Measurements from ENCODE around the gene PTGES2. TPM values are rescaled to one million over a fixed set of nuclear protein-coding genes. Genes with fewer than 3 reads are reported as not detected.
A peak's percentile ranks its signal among the peaks of the same experiment; 100 is the strongest.

PTGES2 gene
- total and polyA plus RNA-seq, 9 of the 15 experiments (the other 6 are each of a cell fraction or from before 2014, with no cell fraction given), result 2.4 to 196 (median 90.1) TPM

- H3K4me3 ChIP-seq, result no peak overlapping the region
- no peaks in the 10 kb centered on the region for H3K27me3 ChIP-seq (ENCODE audit: control insufficient read depth in 2 of 2, insufficient read depth in 2 of 2, low read length in 2 of 2)
- intact Hi-C loops (cut with micrococcal nuclease), result loop anchor here (5.0 kb wide), 1 partner anchor 502 kb away; no protein-coding TSS in a partner anchor
- H2AFZ ChIP-seq (ENCODE audit: low read depth, low read length), result no peak overlapping the region
- ChIA-PET POLR2A (interaction anchor here (0.6 to 12.6 kb wide), 8 partner anchors 6 to 1040 kb away, joined by 3 to 155 read pairs (median 4); partner anchors contain the start of gene BBLN), CTCF (ENCODE audit: low intra/inter-chr PET ratio) (no interaction called here)
- no peak for TF ChIP-seq ZNF316 (IDR thresholded peaks at IDR 0.05)
- TF ChIP-seq KDM5B (IDR thresholded peaks at IDR 0.05; ENCODE audit: insufficient replicate concordance, low read depth, low read length), result no peak
- no peak for TF ChIP-seq ARID4B (CRISPR knock-in tag; IDR thresholded peaks at IDR 0.05)
- no peak for TF ChIP-seq NCOR1 (IDR thresholded peaks at IDR 0.05)
- no peak for TF ChIP-seq POLR3A (IDR thresholded peaks at IDR 0.05; ENCODE audit: borderline replicate concordance, extremely low read depth, insufficient read depth, insufficient read length)
- TF ChIP-seq ZNF512 (tag; IDR thresholded peaks at IDR 0.05), result no peak
- TF ChIP-seq, protein P1, sequence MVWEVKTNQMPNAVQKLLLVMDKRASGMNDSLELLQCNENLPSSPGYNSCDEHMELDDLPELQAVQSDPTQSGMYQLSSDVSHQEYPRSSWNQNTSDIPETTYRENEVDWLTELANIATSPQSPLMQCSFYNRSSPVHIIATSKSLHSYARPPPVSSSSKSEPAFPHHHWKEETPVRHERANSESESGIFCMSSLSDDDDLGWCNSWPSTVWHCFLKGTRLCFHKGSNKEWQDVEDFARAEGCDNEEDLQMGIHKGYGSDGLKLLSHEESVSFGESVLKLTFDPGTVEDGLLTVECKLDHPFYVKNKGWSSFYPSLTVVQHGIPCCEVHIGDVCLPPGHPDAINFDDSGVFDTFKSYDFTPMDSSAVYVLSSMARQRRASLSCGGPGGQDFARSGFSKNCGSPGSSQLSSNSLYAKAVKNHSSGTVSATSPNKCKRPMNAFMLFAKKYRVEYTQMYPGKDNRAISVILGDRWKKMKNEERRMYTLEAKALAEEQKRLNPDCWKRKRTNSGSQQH (CRISPR knock-in tag; IDR thresholded peaks at IDR 0.05), result no peak
- H3K4me2 ChIP-seq (ENCODE audit: insufficient read depth, low read length), result no peak overlapping the region
- no TSS peak for BruUV-seq (replicated peaks)
- no peak overlapping the region for H3K27ac ChIP-seq (ENCODE audit: extremely low read depth, low read depth, low read length)
- DNase-seq (ENCODE audit: extremely low read depth in 1 of 4, low spot score in 3 of 4) (no peak), FAIRE-seq (no peak), ATAC-seq (no peak)
- in situ Hi-C loops (cut with MboI), result loop anchor here (10.0 kb wide), 1 partner anchor 525 kb away; no protein-coding TSS in a partner anchor
- WGBS (ENCODE audit: insufficient coverage, low coverage, missing lambda C conversion rate), result 86% methylated on average over 8 of the region's 8 CpGs
- peaks cover 75% of the 10 kb centered on the region for H3K36me3 ChIP-seq (ENCODE audit: control insufficient read depth, insufficient read depth, low read length)
- 0 out of 2 replicates have a peak, but pooled peaks cover 4% of the 10 kb centered on the region for H4K20me1 ChIP-seq (replicated peaks; ENCODE audit: control insufficient read depth, insufficient read depth, low read length)
- H3K79me2 ChIP-seq (ENCODE audit: control insufficient read depth, insufficient read depth, low read length), result no peaks in the 10 kb centered on the region
- no peaks in the 10 kb centered on the region for H3K9me3 ChIP-seq (replicated peaks; ENCODE audit: control insufficient read depth, insufficient read depth, low read depth, low read length)
- H3K9ac ChIP-seq (ENCODE audit: insufficient read depth in 1 of 2, low read depth in 2 of 2, low read length in 2 of 2), result peak overlapping the region in 1 of 2 experiments; percentile 76; a peak in 1 of 4 replicates
- no peaks in the 10 kb centered on the region for H3K9me1 ChIP-seq (ENCODE audit: control insufficient read depth, insufficient read depth, low read length)
- H3K4me1 ChIP-seq (replicated peaks in 1 of 2; ENCODE audit: control insufficient read depth in 2 of 2, insufficient read depth in 2 of 2, low read length in 2 of 2), result peaks cover 0 to 11% of the 10 kb centered on the region in 2 experiments; a peak in 3 of 5 replicates
These were observed 42.4 kb upstream of the PTGES2 start for GRCh38 chr9:128169925-128170324.
